HG03520 (cell line): ENCODE results near the gene MTHFS.
"Not testable (repeated sequence)": the region's sequence is repeated elsewhere in the genome, so short reads cannot be mapped to it uniquely, and the experiment has no call there.

Source experiments
- ATAC-seq: cut with Tn5 transposase; IDR thresholded peaks from one replicate; pipeline ENCODE4 v1.9.1; 2021; ENCODE audit warnings: mild to moderate bottlenecking, moderate library complexity; ENCODE audit not compliant: unreplicated experiment

The MTHFS gene

DNA sequence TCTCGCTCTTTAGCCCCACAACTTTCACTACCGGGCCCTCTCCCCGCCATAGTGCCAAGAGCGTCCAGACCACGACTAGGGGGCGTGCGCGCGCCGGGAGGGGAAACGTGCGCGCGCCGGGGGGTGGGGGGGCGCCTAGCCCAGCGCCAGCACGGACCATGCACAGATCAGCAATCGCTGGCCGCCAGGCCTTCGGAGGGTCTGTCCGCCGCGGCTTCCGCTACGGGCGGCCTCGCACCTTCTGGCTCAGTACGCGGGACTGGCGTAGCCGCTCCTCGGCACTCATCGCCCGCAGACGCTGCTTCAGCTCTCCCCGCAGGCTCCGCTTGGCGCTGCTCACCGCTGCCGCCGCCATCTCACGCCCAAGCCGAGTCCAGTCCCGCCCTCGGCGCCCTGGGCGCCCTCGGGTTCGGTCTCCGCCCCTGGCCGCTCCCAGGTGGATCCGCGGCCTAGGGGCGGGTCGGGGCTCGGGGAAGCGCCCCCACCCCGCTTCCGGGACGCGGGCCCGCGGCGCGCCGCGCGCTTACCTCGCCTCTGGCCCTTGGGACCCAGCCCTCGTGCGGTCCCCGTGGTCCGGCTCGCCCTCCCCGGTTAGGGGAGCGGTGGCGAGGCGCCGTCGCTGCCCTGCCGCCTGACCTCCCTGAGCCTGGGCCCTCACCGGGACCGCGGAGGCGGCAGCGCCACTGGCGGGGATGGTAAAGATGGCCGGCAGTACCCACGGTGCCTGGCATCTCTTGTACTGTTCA, at the start of gene MTHFS:
Gene MTHFS (minus strand): TSS at position 381 of the 746 bp plus-strand sequence. CDS start 26 bp downstream, at position 355.
- ATAC-seq: peak; percentile 70

DNA sequence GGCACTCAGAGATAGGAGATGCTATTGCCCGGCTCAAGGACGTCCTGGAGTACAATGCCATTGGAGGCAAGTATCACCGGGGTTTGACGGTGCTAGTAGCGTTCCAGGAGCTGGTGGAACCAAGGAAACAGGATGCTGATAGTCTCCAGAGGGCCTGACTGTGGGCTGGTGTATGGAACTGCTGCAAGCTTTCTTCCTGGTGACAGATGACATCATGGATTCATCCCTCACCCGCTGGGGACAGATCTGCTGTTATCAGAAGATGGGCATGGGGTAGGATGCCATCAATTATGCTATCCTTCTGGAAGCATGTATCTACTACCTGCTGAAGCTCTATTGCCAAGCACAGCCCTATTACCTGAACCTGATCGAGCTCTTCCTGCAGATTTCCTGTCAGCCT, 47.8 kb upstream of the MTHFS start:
- ATAC-seq: no peak

DNA sequence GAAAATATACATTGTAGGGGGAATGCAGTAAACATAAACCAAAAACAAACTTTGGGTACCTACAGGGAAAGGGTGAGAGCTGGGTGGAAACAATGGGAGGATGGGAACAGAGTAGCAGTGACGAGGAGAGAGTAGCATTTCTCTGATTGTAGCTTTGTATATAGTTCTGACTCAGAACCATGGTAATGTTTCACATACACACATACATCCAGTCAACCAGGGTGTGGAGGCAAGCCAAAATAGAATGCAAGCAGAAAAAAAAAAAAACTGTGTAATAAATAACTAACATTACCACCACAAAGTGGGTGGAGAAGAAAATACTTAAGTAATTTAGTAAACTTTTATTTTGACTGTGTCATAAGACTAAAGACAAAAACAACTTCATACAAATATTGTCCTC, 47.0 kb upstream of the MTHFS start:
- no peak for ATAC-seq

DNA sequence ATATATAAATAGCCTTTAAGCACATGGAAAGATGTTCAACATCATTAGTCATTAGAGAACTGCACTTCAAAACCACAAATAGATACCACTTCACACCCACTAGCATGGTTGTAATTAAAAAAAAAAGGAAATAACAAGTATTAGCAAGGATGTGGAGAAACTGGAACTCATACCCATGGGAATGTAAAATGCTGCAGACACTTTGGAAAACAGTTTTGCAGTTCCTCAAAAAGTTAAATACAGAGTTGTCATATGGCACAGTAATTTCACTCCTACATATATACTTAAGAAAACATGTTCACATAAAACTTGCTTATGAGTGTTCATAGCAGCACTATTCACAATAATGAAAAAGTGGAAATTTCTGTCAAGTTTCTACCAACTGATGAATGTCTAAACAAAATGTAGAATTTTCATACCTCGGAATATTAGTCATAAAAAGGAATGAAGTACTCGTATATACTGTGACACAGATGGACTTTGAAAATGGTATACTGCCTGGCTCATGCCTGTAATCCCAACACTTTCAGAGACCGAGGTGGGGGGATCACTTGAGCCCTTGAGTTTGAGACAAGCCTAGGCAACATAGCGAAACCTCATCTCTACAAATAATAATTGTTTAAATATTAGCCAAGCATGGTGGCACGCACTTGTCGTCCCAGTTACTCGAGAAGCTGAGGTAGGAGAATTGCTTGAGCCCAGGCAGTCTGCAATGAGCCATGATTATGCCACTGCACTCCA, 46.1 kb upstream of the MTHFS start:
- ATAC-seq: no peak

DNA sequence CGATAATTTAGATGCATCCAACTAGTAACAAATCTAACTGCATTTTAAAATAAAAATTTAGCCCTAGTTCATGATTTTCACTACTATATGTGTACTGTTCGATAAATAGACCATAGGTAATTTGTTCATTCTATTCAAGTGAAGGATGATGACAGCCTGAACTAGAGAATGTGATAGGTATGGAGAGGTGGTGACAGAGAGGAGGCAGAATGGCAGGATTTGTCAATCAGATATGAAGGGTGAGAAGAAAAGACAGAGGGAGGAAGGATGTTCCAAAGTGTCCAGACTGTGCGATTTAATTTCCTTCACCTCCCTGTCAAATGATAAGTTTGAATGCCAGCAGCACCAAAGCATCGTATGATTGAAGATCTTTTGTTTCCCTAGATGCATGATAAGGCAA, 42.6 kb upstream of the MTHFS start:
- no peak for ATAC-seq

DNA sequence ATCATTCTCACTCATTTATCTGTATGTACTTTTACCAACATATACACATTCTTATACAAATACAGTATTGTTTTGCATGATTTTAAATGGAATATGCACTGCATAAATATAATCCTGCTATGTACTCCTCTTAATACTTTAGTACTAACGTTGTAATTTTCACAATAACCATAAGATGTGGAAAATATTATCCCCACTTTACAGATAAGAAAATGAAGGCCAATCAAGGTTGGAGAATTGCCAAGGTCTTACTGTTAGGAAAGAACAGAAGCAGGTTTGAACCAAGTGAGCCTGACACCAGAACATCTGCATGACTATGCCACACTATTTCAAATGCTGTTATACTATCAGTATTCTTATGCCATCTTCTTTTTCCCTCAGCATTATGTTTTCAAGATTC, 41.3 kb upstream of the MTHFS start:
- no peak for ATAC-seq

DNA sequence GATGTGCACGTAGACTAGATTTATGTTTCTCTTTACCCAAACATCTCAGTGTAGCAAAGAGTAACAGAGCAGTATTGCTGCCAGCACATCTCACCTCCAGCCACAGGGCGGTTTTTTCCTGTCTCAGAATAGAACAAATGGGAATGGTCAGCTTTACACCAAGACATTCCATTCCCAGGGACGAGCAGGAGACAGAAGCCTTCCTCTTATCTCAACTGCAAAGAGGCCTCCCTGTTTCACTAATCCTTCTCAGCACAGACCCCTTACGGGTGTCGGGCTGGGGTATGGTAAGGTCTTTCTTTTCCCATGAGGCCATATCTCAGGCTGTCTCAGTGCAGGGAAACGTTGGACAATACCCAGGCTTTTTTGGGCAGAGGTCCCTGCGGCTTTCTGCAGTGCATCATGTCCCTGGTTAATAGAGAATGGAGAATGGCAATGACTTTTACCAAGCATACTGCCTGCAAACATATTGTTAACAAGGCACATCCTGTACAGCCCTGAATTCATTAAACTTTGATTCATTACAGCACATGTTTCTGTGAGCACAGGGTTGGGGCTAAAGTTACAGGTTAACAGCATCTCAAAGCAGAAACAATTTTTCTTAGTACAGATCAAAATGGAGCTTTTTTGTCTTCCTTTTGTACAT, 38.9 kb upstream of the MTHFS start:
- not testable (repeated sequence) for ATAC-seq

DNA sequence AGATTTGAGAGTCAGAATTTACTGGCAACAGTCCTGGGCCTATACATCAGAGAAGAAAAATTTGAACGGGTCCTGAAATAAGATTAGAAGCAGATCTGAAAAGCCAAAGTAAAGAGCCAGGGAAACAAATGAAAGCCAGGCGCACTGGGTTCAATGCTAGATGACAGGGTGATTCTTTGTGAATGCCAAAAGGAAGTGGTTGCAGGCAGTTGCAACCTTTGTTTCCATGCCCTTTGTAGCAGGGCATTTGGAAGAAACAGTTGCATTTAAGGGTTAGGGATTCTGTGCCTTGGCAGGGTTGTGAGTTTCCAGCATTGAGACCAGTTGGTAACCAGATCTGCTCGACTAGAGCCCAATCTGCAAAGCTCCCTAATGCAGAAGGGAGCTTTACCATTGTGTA, 36.4 kb upstream of the MTHFS start:
- ATAC-seq: no peak

DNA sequence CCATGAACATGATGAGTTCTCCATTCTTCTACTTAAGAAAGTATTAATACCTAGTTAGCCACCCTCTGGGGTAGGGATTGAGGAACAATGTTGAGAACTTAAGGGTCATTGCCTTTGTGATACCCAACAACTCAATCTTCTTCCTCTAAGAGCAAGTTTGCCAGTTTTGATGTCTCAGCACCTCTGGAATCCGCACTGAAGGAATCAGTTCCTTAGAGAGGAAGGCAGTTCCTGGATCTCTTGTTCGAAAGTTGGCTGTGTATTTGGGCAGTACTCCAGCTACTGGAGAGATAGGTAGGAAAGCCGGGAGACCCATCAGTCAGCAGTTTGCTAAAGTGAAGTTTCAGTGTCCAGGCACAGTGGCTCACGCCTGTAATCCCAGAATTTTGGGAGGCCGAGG, 35.6 kb upstream of the MTHFS start:
- ATAC-seq: no peak

DNA sequence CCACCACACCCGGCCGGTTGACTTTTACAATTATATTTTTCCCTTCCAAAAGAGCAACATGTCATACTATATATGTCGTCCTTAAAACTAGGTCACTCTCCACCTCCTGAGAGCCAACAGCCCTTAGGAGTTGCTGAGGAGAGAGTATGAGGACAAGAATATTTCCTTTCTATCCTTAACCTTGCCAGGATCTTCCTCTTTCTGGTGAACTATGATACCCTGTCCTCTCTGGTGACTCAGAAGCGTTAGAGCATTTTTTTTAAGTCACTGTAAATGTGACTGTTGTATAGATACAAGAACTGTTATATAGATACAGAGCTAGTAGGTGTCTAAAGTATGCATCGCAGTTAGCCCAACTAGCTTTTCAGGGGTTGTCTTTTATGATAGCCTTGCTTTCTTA, 33.7 kb upstream of the MTHFS start:
- no peak for ATAC-seq

DNA sequence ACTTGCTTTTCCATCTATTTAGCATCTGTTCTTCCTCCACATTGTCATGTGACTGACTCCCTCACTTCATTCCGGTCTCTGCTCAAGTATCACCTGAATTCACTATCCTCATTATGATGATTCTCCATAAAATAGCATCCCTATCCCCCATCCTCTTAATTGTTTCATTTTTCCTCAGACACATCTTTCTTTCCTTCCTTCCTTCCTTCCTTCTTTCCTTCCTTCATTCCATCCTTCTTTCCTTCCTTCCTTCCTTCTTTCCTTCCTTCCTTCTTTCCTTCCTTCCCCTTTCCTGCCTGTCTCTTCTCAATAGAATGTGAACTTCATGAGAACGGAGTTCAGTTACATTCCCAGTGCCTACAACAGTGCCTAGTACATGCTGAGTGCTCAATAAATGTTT, 32.6 kb upstream of the MTHFS start:
- no peak for ATAC-seq

DNA sequence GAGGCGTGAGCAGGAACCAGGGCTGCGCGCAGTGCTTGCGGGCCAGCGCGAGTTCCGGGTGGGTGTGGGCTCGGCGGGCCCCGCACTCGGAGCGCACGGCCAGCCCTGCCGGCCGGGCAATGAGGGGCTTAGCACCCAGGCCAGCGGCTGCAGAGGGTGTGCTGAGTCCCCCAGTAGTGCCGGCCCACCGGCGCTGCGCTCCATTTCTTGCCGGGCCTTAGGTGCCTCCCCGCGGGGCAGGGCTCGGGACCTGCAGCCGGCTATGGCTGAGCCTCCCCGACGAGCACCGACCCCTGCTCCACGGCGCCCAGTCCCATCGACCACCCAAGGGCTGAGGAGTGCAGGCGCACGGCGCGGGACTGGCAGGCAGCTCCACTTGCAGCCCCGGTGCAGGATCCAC, 29.3 kb upstream of the MTHFS start:
- ATAC-seq: not testable (repeated sequence)

DNA sequence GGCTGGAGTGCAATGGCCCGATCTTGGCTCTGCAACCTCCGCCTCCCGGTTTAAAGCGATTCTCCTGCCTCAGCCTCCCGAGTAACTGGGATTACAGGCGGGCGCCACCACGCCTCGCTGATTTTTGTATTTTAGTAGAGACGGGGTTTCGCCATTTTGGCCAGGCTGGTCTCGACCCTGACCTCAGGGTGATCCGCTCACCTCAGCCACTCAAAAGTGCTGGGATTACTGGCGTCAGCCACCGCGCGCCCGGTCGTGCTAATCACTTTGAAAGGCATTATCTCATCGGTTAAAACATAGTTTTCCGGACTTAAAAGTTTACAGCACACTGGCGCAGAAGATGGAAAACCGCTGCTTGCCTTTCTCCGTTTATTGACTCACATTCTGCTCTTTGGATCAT, 27.6 kb upstream of the MTHFS start:
- no peak for ATAC-seq

DNA sequence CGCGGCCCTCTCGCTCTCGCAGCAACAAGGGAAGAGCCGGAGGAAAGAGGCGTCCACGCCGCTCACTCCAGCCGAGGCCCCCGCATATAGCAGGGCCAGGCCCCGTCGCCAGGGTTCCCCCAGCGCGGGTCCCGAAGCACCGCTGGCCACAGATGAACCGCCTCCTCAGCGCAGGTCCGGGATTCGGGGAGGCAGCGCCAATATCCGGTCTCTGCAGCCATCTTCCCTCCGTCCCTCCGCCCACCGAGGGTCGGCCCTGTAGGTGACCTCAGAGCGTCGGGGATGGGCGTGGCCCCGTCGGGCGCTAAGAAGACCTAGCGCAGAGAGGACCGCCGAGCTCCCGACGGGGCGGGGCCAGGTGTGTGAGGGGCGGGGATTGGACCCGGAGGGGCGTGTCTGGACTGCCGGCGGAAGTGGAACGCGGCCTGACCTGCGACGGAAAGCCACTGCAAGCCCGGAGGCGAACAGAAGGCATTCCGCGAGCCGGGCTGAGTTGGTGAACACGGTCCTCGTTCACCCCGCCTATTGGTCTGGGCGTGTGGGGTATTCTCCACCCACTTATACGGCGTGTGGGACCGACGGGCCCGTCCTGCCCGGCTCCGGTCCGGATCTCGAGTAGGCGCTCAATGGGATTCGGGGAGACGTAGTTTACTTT, 26.8 kb upstream of the MTHFS start:
- ATAC-seq: peak; percentile 91

DNA sequence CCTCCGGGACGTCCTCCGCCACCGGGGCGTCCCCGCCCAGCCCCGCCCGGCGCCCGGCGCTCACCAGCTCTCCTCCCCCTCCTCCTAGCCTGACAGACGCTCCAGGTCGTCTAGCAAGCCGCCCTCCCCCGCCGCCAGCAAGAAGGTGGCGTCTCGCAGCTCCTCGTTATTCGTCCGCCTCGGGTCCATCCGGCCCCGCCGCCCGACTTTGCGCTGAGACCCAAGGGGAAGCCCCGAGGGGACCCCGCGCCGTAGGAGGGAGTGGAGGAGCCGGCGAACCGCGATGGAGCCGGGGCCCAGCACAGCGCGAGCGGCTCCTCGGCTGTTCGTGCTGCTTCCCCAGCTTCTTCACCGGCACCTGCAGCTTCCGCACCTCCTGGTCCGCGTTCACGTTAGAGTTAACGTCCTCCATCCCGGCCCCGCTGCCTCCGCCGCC, 26.3 kb upstream of the MTHFS start:
- ATAC-seq: peak; percentile 47

DNA sequence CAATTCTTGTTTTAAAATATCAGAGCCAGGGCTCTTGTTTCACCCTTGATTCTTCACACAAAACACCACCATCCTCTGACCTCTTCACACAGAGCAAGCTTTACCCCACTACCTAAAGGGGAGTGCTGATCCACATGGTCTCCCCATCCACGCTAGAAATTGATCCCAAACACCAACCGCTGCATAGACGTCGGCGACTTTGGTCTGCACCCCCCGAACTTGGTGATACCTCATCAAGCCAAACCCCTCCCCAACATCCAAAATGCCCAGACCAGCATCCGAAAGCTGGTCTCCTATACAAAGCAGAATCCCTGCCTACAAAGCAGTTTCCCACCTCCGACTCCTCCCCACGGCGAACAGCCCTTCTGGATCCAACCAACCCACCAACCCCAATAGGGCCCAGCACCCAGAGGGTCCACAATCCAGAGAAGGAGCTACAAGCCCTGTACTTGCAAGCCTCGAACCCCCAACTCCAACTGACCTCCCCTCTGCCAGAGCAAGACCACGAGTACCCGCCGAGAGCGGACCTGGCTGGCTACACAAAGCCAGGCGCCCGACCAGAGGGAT, 25.8 kb upstream of the MTHFS start:
- ATAC-seq: no peak

DNA sequence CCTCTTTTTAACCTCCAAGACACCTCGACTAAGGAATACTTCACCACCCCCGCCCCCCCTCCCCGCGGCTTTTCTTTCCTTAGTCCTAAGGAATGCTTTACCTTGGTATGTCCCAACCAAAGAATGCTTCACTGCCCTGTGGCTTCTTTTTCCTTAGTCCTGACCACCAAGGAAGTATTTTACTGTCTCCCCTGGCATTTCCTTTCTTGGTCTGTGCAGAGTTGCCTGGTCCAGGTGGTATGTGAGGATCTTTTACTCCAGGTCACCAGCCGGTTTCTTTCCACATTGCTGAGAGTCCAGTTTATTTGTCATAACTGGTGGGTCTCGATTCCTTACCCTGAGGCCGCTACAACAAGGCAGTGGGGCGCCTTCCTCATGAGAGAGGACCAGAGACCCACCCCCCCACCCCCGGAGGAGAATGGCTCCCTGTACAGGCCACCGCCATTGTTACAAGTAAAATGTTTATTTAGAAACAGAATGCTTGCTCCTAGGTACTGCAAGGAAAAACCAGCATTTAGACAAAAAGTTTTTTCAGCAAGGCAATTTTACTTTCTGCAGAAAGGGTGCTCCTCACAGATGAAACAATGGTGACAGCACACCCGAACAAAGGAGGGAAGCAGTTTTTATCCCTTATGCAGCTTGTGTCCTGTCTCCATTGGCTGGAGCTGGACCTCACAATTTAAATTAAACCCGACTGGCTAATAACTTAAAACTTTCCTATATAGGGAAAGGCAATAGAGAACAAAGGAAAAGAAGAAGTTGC, 23.1 kb upstream of the MTHFS start:
- ATAC-seq: no peak

DNA sequence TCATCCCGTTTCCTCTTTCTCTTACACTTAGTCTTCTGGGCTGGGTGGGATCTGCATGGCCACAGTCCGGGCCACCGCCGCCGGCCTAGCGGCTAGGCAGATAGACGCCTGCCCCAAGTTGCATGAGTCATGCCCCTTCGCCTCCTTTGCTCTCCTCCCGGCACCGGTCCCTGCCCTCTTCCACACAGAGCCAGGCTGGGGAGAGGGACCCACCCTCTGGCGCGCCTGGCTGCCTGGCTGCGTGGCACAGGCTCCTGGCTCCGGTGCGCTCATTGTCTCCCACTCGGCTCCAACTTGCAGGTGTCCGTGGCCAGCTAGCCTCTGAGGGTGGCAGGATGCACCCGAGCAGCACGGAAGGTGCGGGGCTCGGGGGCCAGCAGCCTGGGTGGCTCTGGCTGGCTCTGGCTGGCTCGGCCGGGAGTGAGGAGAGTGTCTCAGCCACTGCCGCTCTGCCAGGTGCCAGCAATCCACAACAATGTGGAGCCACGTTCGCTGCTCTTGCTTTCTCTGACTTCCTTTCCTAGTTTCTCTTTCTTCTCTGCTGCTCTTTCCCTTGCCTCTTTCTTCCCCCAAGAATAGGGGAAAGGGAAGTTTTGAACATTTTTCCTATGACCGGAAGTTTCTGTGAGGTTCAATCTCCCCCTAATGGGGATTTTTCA, 22.4 kb upstream of the MTHFS start:
- ATAC-seq: no peak

DNA sequence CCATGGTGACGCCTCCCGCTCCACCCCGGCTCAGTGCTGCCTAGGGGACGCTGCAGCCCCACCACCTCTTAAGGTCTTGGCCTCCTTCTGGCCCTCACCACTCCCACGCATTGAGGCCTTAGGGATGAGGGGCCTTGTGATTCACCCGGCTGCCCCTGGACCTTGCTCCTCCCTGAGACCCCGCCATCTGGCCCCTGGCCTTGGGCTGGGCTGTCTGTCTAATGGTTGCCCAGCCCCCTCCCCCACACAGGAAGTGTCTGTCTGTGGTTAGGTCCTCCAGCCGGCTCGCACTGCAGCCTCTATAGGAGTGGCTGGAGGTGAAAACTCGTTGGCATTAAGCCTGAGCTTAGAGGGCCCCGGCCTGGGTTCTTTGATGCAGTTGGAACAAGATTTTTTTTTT, 21.5 kb upstream of the MTHFS start:
- ATAC-seq: no peak
